GM21390 (cell line): ENCODE data around the gene COG8.
"Not testable (repeated sequence)": the region's sequence is repeated elsewhere in the genome, so short reads cannot be mapped to it uniquely, and the experiment has no call there.

Source experiments
- ATAC-seq: cut with Tn5 transposase; IDR thresholded peaks from one replicate; pipeline ENCODE4 v1.9.1; 2021; ENCODE audit not compliant: unreplicated experiment

Gene COG8

DNA sequence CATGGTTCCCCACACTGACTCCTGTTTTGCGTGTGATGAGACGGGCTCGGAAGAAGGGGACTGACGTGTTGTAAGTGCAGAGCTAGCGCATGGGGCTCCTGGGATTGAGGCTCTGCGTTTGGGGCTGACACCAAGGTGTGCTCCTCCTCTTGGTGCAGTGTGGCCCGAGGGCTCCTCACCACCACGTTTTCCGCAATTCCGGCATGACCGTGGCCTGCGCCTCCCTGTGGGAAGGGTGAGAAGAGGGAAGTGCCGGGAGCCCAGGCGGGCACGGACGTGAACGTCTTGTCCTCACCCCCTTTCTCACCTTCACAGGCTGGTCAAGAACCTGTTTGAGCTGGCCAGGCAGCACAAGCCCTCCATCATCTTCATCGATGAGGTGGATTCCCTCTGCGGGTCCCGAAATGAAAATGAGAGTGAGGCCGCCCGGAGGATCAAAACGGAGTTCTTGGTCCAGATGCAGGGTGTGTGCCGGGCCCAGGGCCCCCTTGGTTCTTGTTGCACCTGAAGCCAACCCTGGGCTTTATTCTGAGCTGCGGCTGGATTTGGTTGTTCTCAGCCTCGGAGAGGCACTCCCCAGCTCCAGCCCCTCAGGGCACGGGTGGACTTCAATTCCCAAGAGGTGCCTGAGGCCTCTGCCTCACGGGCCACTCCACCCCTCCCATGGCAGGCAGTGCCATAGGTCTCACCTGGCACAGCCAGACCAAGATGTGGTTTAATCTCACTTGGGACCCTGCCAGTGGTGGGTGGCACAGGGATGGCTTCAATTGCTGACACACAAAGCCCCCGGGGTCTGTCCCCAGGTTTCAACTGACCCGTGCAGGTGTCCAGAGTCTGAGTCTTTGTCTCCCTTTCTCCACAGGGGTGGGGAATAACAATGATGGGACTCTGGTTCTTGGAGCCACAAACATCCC lies 19.3 kb downstream of the COG8 start:
- no peak for ATAC-seq

DNA sequence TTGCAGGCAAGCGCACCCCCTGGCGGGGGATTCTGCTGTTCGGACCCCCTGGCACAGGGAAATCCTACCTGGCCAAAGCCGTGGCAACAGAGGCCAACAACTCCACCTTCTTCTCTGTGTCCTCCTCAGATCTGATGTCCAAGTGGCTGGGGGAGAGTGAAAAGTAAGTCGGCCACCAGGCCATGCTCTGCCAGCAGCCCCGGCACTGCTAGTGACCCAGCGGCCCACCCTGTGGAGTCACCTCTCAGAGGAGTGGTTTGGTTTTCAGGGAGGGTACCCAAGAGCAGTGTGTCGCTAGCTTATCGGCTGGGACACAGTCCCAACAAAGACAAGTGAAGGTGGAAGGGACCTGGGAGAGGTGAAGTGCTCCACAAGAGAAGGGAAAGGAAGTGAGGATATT lies 20.0 kb downstream of the COG8 start:
- ATAC-seq, result no peak

DNA sequence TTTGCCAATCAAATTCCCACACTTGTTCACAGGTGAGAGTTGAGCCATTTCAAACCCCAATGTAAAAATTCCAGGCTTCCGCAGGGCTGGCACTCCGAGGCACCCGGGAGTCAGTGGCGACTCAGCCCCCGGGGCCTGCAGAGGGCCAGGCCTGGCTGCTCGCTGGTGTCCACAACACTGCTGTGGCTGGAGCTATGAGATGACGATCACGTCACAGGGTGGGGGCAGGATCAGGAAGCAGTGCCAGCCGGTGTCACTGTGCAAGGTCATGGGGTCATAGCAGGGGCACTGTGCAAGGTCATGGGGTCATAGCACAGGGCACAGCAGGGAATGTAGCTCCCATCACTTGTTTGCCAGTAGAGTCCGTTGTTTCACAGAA lies 20.5 kb downstream of the COG8 start:
- no peak for ATAC-seq

DNA sequence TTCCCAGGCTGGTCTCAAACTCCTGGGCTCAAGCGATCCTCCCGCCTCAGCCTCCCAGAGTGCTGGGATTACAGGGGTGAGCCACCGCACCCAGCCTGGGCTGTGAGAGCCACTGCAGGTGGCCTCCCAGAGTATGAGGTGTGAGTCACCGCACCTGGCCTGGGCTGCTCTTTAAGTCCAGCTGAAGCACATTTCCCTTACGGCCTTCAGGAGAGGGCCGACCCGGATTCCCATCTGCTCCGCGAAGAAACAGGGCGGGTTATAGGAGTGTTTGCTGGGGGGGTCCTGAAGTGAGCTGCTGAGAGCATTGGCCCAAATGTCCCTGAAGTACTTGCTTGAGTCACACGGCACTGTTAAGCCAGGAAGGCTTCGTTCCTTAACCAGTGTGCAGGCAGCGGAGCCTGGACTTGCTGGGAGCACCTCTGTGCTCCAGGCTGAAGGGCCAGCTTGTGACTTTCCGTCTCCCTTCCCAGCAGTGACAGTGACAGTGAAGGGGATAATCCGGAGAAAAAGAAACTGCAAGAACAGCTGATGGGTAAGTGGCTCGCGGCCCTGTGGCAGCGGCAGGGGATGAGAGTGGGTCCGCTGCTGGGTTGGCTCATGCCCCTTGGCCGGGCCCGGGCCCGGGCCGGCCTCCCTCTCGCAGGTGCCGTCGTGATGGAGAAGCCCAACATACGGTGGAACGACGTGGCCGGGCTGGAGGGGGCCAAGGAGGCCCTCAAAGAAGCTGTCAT lies 21.0 kb downstream of the COG8 start:
- ATAC-seq, result no peak

DNA sequence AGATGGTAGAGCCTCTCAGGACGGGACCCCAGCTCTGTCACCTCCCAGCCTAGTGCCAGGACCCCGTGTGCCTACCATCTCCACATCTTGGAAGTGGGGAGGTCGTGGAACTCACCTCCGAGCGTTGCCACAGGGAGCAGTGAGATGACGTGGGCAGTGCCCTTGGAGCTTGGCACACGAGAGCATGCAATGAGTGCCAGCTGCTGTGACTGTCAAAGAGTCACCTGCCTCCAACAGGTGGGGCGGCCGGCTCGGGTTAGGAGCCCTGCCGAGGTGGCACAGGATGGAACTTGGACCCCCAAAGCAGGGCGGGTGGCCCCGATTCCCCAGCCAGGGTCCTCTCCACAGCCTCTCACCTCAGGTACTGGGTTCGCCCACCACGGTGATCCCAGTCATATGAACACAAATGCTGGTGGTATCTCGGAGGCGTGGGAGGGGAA lies 22.7 kb downstream of the COG8 start:
- ATAC-seq, result no peak

DNA sequence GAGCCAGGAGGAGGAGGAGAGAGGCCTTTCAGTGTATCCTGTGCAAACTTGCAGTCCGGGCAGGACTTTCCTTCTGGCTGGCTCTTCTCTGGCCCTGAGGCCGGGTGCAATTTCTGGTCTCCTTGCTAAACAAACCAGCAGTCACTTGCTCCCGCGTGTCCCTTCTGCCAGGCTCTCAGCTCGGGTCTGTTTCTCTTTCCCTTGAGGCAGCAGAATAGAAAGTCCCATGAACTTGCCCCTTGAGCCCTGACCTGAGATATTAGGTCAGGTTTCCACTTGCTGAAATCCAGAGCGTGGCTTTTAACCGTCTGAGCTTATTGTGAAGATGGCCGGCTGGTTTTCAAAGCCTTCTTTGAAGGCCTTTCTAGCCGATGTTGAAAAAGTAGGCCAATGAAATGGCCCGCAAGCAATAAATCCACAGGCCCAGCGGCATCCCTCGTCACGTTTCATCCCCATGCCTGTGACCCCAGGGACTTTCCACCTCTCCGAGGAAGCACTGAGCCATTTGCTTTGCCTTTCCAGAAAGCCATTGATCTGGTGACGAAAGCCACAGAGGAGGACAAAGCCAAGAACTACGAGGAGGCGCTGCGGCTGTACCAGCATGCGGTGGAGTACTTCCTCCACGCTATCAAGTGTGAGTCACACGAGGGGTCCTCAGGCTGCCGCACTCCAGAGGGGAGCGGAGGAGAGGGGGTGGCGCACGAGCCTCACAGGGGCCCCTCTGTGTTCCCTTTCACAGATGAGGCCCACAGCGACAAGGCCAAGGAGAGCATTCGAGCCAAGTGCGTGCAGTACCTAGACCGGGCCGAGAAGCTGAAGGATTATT lies 23.7 kb downstream of the COG8 start:
- ATAC-seq, result no peak

DNA sequence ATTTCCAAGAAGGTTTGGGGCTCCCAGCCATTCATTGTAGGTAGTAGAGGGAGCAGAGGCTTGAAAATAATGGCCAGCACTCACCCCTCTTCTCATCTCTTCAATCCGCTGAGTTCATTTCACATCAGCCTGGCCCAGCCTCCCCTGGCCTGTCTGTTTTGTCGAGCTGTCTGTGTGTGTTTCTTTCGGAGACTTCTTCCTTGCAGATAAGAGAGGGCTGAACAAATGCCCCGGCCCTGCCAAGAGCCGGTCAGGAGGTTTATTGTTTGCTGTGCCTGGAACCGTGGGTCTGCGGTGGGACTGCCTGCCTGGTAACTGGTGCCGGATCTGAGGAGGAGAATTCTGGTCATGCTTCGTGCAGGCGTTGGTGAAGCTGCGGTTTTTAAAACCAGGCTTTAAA lies 24.8 kb downstream of the COG8 start:
- ATAC-seq, result no peak

DNA sequence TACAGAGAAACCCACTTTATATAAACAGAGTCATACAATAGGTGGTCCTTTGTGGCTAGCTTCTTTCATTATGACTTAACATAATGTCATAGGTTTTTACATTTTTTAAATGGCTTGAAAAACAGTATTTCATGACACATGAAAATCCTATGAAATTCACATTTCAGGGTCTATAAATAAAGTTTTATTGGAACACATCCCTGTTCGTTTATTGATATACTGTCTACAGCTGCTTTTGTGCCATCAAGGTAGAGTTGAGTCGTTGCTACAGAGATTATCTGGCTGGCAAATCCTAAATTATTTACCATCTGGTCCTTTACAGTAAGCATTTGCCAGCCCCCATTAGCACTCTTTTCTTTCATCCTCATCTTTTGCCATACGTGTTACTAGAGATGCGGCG lies 25.9 kb downstream of the COG8 start:
- no peak for ATAC-seq

DNA sequence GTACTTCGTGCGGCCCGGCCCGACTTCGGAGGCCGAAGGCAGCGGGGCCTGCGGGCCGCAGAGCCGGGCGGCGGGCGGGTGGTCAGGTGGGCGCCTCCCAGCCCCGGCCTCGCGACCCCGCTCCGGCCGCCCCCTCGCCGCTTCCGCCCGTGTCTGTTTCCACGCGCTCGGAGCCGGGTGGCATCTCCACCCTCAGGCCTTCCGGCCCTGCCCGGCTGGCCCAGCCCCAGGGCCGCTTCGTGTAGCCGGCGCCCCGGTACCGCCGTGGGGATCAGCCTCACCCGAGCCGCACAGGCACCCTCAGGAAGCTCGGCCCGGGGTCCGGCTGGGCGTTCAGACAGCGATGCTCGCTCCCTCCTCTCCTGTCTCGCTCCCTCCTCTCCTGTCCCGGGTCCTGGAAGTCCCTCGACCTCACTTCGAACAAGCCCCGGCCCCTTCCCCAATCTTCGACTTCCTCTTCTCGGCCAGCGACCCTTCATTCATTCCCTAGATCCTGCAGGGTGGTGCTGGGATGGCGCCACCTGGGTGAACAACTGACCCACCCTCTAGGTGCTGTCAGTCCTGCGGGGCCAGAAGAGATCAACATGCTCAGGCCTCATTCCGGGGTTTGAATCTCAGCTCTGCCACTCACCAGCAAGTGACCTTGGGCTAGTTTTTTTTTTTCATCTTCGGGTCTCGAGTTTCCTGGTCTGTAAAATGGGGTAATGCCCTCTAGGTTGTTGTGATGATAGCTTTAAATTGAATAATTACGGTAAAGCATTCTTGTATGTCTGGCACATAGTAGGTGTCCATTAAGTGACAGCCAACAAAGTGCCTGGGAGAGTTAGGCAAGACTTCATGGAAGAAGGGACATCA lies 27.6 kb downstream of the COG8 start:
- peak; percentile 50 for ATAC-seq

DNA sequence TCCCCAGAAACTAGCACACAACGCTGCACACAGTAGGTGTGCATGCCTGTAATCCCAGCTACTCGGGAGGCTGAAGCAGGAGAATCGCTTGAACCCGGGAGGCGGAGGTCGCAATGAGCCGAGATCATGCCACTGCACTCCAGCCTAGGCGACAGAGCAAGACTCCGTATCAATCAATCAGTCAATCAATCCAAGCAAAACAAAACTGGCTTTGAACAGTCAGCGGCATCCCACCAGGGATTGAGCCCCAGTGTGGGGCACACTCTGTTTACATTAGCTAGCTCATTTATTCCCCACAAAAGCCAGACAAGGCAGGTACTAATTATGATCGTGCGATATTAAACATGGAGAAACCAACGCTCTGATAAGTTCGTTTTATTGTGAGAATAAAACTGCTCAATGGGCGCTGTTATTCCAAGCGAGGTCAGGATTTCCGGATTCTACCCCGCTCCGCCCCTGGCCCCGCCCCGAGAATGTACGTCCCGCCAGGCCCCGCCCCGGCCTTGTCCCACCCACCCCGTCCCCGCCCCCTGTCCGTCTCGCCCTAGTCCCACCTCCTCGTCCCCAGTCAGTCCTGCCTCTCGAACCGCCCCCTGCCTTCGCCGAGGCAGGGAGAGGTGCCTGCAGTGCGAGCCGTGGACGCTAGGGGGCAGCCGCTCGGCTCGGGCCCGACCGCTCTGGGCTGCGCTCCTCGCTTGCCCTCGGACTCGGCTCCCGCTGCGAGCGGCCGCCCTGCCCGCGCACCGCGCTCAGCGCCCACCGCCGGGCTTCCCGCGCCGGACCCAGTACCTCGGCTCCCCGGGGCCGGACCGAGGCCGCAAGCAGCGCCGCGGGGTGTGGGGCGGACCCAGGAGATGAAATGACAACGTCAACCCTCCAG lies 28.5 kb downstream of the COG8 start, which contains the start of gene VPS4A:
VPS4A (plus strand) TSS at position 698 of the 880 bp plus-strand sequence; CDS start at position 860, 162 bp downstream.
- ATAC-seq, result peak; percentile 91

DNA sequence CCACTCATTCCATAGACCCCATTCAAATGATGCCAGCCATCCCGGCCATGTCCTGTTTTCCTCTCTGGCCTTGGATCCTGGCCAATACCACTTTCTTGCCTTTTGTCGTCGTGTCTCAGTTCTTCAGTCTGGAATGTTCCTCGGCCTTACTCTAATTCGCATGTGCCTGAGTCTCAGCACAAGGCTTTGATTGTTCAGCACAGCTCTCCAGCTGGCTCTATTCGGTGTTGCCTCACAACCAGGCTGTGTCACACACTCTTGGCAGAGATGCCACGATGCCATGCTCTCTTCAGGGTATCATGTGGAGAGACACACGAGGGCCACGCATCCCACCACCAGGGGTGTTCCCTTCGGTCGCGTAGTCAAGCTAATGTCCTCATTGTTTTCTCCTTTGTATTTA lies 30.0 kb downstream of the COG8 start:
- ATAC-seq, result no peak

DNA sequence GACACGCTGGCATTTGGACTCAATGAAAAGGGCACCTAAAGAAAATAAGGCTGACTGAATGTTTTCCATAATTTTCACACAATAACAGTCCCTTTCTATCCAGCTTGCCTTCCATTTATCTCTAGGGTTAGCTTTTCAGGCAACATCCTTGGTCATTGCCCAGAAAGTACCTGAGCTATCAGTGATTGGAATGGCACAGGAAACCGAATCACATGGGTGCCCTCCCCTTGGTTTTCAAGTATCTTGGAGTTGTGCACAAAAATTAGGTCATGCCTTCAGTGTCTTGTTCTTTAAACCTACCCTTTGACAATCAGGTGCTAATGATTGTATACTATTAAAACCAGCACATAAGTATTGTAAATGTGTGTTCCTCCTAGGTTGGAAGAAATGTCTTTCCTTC lies 31.5 kb downstream of the COG8 start:
- ATAC-seq, result no peak

DNA sequence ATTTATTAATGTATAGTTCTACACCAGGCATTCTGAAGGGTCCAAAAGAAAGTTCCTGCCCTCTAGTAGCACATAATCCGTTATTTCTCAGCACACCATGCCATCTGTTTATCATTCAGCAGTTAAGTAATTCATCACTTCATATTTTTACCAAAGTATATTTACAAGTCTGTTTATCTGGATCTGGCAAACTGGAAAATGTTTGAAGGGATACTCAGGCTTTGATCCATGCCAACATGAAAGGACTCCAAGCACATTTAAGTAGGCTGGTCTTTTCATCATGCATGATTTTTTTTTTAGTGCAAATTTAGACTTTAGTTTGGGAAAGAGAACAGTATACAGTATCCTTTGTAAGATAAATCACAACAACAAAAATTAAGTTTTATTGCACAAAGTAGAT lies 32.3 kb downstream of the COG8 start:
- no peak for ATAC-seq

DNA sequence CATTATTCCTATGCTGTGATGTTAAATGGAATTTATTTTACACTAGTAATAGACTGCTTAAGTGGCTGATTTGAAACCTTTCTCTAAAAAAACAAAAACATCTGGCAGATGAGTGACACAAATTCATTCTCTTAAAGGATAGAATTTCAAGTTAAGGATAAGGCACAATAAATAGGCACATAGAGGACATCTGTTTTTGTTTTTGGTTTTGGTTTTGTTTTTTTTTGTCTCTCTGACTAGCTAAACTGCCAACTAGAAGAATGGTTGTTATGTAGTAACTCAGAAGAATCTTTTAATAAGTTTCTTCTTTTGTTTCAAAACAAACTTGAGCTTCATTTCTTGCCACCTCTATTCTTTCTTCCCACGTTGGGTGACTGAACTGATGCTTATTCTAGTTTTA lies 33.3 kb downstream of the COG8 start:
- no peak for ATAC-seq

DNA sequence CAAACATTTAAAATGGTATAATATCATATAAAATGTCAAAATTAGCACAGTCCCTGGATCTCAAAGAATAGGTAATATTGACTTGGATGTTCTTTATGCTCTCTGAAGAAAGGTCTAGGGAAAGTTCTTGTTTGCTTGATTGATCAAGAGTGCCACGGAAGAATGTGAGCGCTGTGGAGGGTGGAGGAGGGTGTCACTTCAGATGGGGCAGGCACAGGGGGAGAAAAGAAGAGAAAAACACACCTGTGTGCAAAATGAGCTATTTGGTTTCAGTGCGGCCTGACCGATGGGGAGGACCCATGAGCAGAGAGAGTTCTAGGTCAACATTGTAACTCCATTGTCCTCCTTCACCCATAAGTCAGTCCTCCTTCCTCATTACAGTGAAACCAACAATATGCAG lies 37.1 kb downstream of the COG8 start:
- no peak for ATAC-seq

DNA sequence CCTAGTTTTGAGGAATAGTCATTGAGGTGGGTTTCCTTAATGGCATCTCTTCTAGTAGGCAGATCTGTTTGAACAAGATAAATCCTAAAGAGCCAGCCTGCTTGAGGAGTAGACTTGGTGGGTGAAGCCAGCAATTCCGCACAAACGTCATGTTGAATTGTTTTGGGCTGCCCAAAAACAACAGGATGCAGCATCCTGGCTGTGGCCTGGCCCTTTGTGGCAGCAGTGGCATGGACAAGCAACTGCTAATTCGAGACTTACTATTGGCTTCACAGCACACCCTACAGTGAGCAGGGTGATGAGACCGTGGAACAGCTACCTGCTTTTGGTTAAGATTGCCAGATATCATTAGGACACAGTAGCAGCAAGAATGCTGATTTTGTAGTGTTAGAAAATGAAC lies 37.5 kb downstream of the COG8 start:
- no peak for ATAC-seq

DNA sequence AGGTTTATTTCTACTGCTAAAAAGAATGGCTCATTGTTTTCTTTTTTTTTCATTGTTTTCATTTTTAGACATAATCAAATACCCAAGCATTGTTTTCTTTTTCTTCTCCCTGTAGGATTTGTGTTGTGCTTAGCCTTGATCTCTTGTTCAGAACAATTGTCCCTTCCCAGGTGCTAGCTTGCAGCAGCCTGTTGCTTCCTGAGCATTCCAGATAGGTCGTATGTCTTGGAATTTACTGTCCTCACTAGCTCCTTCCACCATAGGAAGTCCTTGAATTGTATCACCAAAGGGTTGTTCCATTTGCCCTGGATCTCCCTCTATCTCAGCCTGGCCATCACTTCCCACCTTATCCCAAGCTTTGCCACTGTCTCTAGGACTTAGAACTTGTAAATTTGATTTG lies 38.2 kb downstream of the COG8 start:
- no peak for ATAC-seq

DNA sequence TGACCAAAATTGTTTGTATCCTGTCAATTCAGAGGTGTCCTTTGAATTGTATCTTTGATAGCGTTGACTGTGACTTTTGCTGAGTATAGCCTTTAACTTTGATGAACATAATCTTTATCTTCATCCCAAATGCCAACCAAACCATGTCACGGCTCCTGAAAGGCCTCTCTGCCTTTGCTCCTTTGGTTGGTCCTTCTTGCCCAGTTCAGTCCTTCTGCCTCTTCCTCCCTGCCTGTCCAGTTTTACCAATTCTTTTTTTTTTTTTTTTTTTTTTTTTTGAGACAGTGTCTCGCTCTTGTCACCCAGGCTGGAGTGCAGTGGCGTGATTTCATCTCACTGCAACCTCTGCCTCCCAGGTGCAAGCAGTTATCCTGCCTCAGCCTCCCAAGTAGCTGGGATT lies 41.1 kb downstream of the COG8 start:
- ATAC-seq, result no peak

DNA sequence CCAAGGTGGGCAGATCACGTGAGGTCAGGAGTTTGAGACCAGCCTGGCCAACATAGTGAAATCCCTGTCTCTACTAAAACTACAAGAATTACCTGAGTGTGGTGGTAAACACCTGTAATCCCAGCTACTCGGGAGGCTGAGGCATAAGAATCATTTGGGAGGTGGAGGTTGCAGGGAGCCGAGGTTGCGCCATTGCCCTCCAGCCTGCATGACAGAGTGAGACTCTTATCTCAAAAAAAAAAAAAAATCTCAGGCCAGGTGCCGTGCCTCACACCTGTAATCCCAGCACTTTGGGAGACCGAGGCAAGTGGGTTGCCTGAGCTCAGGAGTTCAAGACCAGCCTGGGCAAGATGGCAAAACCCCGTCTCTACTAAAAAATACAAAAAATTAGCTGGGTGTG lies 42.6 kb downstream of the COG8 start:
- ATAC-seq, result not testable (repeated sequence)
